SK-N-SH treated with all-trans-retinoic acid at 6 μM for 48 hours (cell line): ENCODE data around the gene ANXA10.

Experiments
- ATAC-seq: fragments of 200-7000 bp; cut with Tn5 transposase; 3 replicates; pipeline ENCODE4 v1.9.1; 2020; ENCODE audit warnings: mild to moderate bottlenecking, moderate library complexity
- BACH2 ChIP-seq: fragments of 250-450 bp; sonication (Bioruptor Pico); IDR thresholded peaks from 2 replicates; pipeline ENCODE4 v1.9.0; 2021; ENCODE audit warnings: mild to moderate bottlenecking, borderline replicate concordance
- CSDC2 ChIP-seq: fragments of 250-450 bp; sonication (Bioruptor Pico); IDR thresholded peaks from 2 replicates; pipeline ENCODE4 v1.5.0; 2020; ENCODE audit warnings: mild to moderate bottlenecking, moderate library complexity
- ESRRG ChIP-seq: fragments of 250-450 bp; sonication (Bioruptor Pico); IDR thresholded peaks from 2 replicates; pipeline ENCODE4 v1.6.1; 2021; ENCODE audit warnings: mild to moderate bottlenecking
- GLIS3 ChIP-seq: fragments of 250-450 bp; sonication (Bioruptor Pico); IDR thresholded peaks from 2 replicates; pipeline ENCODE4 v1.5.0; 2020; ENCODE audit warnings: mild to moderate bottlenecking, moderate library complexity
- ISL1 ChIP-seq: fragments of 250-450 bp; sonication (Bioruptor Pico); IDR thresholded peaks from 2 replicates; pipeline ENCODE4 v2.1.2; 2022; ENCODE audit warnings: mild to moderate bottlenecking, moderate library complexity
- OSR1 ChIP-seq: fragments of 250-450 bp; sonication (Bioruptor Pico); IDR thresholded peaks from 2 replicates; pipeline ENCODE4 v1.8.0; 2022; ENCODE audit warnings: moderate library complexity, mild to moderate bottlenecking, inconsistent platforms
- SNAI2 ChIP-seq: fragments of 250-450 bp; sonication (Bioruptor Pico); IDR thresholded peaks from 2 replicates; pipeline ENCODE4 v1.5.0; 2020; ENCODE audit warnings: mild to moderate bottlenecking, moderate library complexity
- TCF4 ChIP-seq: fragments of 250-450 bp; sonication (Bioruptor Pico); IDR thresholded peaks from 2 replicates; pipeline ENCODE4 v1.8.0; 2021; ENCODE audit warnings: mild to moderate bottlenecking, moderate library complexity, borderline replicate concordance
- TOX ChIP-seq: fragments of 250-450 bp; sonication (Bioruptor Pico); IDR thresholded peaks from 2 replicates; pipeline ENCODE4 v1.8.0; 2021; ENCODE audit warnings: mild to moderate bottlenecking, moderate library complexity, borderline replicate concordance
- ZC3H10 ChIP-seq: fragments of 250-450 bp; sonication (Bioruptor Pico); IDR thresholded peaks from 2 replicates; pipeline ENCODE4 v1.5.1; 2021; ENCODE audit warnings: mild to moderate bottlenecking, moderate library complexity
- ZFP3 ChIP-seq: fragments of 250-450 bp; sonication (Bioruptor Pico); IDR thresholded peaks from 2 replicates; pipeline ENCODE4 v1.5.0; 2020; ENCODE audit warnings: mild to moderate bottlenecking, moderate library complexity
- ZFP30 ChIP-seq: fragments of 450-650 bp; formaldehyde crosslinking; IDR thresholded peaks from 2 replicates; pipeline ENCODE4 v1.5.0; 2022; ENCODE audit warnings: mild to moderate bottlenecking, moderate library complexity
- ZNF565 ChIP-seq: fragments of 450-650 bp; formaldehyde crosslinking; conservative IDR thresholded peaks from 2 replicates; pipeline ENCODE4 v1.5.0; 2020; ENCODE audit warnings: low read depth, mild to moderate bottlenecking, moderate library complexity
- ZNF70 ChIP-seq: fragments of 450-650 bp; formaldehyde crosslinking; IDR thresholded peaks from 2 replicates; pipeline ENCODE4 v1.5.0; 2020; ENCODE audit warnings: mild to moderate bottlenecking, moderate library complexity
- ZNF8 ChIP-seq: fragments of 450-650 bp; formaldehyde crosslinking; IDR thresholded peaks from 2 replicates; pipeline ENCODE4 v1.5.0; 2020; ENCODE audit warnings: mild to moderate bottlenecking, moderate library complexity
- TF ChIP-seq, protein P1 (sequence below): fragments of 250-450 bp; sonication (Bioruptor Pico); IDR thresholded peaks from 2 replicates; pipeline ENCODE4 v1.5.1; 2020; ENCODE audit warnings: low read depth, mild to moderate bottlenecking, moderate library complexity
- TF ChIP-seq, protein P2 (sequence below): fragments of 250-450 bp; sonication (Bioruptor Pico); IDR thresholded peaks from 2 replicates; pipeline ENCODE4 v1.5.1; 2021; ENCODE audit warnings: mild to moderate bottlenecking, moderate library complexity
- TF ChIP-seq, protein P3 (sequence below): fragments of 250-450 bp; sonication (Bioruptor Pico); IDR thresholded peaks from 2 replicates; pipeline ENCODE4 v1.8.0; 2021; ENCODE audit warnings: low read depth, mild to moderate bottlenecking, moderate library complexity, borderline replicate concordance
- TF ChIP-seq, protein P4 (sequence below): fragments of 250-450 bp; sonication (Bioruptor Pico); IDR thresholded peaks from 2 replicates; pipeline ENCODE4 v1.5.0; 2020; ENCODE audit warnings: mild to moderate bottlenecking, moderate library complexity
- TF ChIP-seq, protein P5 (sequence below): fragments of 250-450 bp; sonication (Bioruptor Pico); IDR thresholded peaks from 2 replicates; pipeline ENCODE4 v1.8.0; 2020; ENCODE audit warnings: mild to moderate bottlenecking, moderate library complexity, borderline replicate concordance

The ANXA10 gene

DNA sequence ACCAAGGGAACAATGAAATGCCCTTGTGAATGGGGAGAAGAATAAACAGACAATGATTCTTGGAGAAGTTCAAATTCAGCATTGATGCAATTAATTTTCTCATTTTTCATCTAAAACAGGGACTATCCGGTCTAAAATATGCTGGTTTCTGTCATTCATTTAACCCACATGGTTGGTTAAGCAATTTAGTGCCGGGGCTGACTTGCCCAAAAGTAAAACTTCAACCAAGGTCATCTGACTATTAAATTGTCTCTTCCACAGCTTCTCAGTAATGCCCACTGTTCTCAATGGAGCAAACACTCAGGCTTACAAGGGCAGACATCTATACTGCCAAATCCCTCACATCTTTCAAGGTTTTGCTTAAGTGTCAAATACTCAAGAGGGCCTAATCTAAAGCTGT is 51.3 kb downstream of the ANXA10 start:
- TF ChIP-seq ZC3H10, result no peak
- no peak for TF ChIP-seq ZNF70 (CRISPR knock-in tag)
- no peak for TF ChIP-seq CSDC2 (CRISPR knock-in tag)
- TF ChIP-seq TOX (CRISPR knock-in tag), result no peak
- TF ChIP-seq TCF4 (CRISPR knock-in tag), result no peak
- no peak for TF ChIP-seq GLIS3
- TF ChIP-seq, protein P1, sequence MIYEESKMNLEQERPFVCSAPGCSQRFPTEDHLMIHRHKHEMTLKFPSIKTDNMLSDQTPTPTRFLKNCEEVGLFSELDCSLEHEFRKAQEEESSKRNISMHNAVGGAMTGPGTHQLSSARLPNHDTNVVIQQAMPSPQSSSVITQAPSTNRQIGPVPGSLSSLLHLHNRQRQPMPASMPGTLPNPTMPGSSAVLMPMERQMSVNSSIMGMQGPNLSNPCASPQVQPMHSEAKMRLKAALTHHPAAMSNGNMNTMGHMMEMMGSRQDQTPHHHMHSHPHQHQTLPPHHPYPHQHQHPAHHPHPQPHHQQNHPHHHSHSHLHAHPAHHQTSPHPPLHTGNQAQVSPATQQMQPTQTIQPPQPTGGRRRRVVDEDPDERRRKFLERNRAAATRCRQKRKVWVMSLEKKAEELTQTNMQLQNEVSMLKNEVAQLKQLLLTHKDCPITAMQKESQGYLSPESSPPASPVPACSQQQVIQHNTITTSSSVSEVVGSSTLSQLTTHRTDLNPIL (CRISPR knock-in tag), result no peak
- TF ChIP-seq, protein P2, sequence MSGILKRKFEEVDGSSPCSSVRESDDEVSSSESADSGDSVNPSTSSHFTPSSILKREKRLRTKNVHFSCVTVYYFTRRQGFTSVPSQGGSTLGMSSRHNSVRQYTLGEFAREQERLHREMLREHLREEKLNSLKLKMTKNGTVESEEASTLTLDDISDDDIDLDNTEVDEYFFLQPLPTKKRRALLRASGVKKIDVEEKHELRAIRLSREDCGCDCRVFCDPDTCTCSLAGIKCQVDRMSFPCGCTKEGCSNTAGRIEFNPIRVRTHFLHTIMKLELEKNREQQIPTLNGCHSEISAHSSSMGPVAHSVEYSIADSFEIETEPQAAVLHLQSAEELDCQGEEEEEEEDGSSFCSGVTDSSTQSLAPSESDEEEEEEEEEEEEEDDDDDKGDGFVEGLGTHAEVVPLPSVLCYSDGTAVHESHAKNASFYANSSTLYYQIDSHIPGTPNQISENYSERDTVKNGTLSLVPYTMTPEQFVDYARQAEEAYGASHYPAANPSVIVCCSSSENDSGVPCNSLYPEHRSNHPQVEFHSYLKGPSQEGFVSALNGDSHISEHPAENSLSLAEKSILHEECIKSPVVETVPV, result no peak
- TF ChIP-seq, protein P3, sequence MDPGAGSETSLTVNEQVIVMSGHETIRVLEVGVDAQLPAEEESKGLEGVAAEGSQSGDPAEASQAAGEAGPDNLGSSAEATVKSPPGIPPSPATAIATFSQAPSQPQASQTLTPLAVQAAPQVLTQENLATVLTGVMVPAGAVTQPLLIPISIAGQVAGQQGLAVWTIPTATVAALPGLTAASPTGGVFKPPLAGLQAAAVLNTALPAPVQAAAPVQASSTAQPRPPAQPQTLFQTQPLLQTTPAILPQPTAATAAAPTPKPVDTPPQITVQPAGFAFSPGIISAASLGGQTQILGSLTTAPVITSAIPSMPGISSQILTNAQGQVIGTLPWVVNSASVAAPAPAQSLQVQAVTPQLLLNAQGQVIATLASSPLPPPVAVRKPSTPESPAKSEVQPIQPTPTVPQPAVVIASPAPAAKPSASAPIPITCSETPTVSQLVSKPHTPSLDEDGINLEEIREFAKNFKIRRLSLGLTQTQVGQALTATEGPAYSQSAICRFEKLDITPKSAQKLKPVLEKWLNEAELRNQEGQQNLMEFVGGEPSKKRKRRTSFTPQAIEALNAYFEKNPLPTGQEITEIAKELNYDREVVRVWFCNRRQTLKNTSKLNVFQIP (CRISPR knock-in tag), result no peak
- no peak for TF ChIP-seq SNAI2
- TF ChIP-seq ZNF565 (CRISPR knock-in tag), result no peak
- TF ChIP-seq ESRRG (CRISPR knock-in tag), result no peak
- TF ChIP-seq BACH2 (CRISPR knock-in tag), result no peak
- TF ChIP-seq ZFP30 (CRISPR knock-in tag), result no peak
- TF ChIP-seq OSR1 (CRISPR knock-in tag), result no peak
- no peak for ATAC-seq

DNA sequence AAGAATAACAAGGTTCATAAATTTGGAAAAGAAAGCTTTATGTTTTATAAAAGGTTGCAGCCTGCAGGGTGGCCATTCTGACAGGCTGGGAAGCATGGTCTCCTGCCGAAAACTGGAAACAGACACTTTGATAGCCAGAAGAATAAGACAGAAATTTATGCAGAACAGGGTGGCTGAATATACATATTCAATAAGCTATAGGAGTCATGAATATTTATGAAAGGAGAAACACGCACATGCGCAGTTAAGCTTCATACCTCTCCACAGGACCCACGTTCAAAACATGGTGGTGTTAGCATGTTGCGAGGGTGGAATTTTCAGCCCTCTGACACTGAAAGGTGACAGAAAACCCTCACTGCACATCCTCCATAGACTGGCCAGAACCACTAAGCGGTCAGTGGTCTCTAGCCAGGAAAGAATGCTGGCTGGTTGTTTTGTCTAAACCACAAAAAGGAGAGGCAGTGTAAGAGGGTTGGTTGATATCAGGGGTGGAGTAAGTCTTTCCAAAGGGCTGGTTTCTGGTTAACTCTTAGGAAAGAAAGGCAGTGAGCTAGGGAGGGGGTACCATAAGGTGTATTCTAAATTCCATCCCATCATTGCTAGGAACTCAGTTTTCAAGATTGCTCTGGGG is 58.2 kb downstream of the ANXA10 start:
- no peak for TF ChIP-seq ZNF70 (CRISPR knock-in tag)
- no peak for TF ChIP-seq ESRRG (CRISPR knock-in tag)
- TF ChIP-seq CSDC2 (CRISPR knock-in tag), result no peak
- TF ChIP-seq GLIS3, result no peak
- TF ChIP-seq OSR1 (CRISPR knock-in tag), result no peak
- TF ChIP-seq, protein P4, sequence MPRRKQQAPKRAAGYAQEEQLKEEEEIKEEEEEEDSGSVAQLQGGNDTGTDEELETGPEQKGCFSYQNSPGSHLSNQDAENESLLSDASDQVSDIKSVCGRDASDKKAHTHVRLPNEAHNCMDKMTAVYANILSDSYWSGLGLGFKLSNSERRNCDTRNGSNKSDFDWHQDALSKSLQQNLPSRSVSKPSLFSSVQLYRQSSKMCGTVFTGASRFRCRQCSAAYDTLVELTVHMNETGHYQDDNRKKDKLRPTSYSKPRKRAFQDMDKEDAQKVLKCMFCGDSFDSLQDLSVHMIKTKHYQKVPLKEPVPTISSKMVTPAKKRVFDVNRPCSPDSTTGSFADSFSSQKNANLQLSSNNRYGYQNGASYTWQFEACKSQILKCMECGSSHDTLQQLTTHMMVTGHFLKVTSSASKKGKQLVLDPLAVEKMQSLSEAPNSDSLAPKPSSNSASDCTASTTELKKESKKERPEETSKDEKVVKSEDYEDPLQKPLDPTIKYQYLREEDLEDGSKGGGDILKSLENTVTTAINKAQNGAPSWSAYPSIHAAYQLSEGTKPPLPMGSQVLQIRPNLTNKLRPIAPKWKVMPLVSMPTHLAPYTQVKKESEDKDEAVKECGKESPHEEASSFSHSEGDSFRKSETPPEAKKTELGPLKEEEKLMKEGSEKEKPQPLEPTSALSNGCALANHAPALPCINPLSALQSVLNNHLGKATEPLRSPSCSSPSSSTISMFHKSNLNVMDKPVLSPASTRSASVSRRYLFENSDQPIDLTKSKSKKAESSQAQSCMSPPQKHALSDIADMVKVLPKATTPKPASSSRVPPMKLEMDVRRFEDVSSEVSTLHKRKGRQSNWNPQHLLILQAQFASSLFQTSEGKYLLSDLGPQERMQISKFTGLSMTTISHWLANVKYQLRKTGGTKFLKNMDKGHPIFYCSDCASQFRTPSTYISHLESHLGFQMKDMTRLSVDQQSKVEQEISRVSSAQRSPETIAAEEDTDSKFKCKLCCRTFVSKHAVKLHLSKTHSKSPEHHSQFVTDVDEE, result no peak
- ATAC-seq, result no peak

DNA sequence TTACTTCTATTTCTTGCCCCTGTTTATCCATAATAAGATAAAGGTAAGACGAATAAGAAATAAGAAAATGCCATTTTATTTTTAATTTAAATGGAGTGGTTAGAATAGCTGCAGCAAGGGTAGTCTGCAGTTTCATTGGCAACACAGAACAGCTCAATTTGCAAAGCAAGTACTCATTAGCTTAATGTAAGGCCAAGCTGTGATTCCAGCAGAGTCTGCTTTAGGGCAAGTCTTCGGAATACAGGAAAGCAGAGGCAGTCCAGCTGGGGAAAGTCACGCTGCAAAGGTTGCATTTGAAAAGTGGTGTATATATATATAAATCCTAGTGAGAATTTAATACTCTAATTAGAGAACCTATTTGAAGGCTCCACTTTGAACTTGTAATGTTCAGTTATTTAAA is 59.0 kb downstream of the ANXA10 start:
- no peak for ATAC-seq
- no peak for TF ChIP-seq ZC3H10
- no peak for TF ChIP-seq ISL1 (CRISPR knock-in tag)
- no peak for TF ChIP-seq ZFP3 (CRISPR knock-in tag)
- TF ChIP-seq, protein P3 (CRISPR knock-in tag), result no peak

DNA sequence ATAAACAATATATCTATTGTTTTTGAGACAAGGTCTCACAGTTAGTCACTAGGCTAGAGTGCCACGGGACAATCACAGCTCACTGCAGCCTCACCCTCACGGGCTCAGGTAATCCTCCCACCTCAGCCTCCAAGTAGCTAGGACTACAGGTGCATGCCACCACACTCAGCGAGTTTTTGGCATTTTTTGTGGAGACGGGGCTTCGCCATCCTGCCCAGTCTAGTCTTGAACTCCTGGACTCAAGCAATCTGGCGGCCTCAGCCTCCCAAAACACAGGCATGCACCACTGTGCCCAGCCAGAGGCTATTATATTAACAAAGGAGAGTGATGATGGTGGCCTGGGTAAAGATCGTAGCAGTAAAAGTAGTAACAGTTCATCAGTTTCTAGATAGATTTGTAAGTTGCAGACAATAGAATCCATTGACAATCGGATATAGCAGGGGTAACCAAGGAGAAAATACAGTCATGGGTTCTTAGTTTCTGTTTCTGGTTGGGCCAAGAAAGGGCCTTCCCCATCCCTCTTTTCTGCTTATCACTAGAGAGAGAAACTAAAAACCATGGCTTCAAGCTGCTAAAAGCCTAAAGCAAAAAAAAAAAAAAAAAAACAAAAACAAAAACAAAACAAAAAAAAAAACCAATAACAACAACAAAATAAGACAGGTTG is 60.6 kb downstream of the ANXA10 start:
- TF ChIP-seq ZNF70 (CRISPR knock-in tag) (no peak), TCF4 (CRISPR knock-in tag) (no peak), TOX (CRISPR knock-in tag) (no peak), SNAI2 (no peak), ZFP3 (CRISPR knock-in tag) (no peak), ZNF8 (CRISPR knock-in tag) (no peak)
- TF ChIP-seq, protein P5, sequence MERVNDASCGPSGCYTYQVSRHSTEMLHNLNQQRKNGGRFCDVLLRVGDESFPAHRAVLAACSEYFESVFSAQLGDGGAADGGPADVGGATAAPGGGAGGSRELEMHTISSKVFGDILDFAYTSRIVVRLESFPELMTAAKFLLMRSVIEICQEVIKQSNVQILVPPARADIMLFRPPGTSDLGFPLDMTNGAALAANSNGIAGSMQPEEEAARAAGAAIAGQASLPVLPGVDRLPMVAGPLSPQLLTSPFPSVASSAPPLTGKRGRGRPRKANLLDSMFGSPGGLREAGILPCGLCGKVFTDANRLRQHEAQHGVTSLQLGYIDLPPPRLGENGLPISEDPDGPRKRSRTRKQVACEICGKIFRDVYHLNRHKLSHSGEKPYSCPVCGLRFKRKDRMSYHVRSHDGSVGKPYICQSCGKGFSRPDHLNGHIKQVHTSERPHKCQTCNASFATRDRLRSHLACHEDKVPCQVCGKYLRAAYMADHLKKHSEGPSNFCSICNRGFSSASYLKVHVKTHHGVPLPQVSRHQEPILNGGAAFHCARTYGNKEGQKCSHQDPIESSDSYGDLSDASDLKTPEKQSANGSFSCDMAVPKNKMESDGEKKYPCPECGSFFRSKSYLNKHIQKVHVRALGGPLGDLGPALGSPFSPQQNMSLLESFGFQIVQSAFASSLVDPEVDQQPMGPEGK (CRISPR knock-in tag), result no peak
- TF ChIP-seq, protein P3 (CRISPR knock-in tag), result no peak
- no peak for ATAC-seq
